ENCODE results near the gene DNAJB8.

DNAJB8 gene

GRCh38 chr3:128506754-128507153 lies 40.1 kb upstream of the DNAJB8 start:
- Histone ChIP-seq H3K27ac (ENCODE audit: low read length) (no peak overlapping the region), H3K27me3 (ENCODE audit: insufficient read depth, low read length, poor library complexity) (no peaks in the 10 kb centered on the region), H3K4me3 (ENCODE audit: low read depth in 1 of 2, low read length in 2 of 2) (no peak overlapping the region), H3K79me2 (ENCODE audit: insufficient read depth, low read length) (no peaks in the 10 kb centered on the region), H4K20me1 (ENCODE audit: insufficient read depth, low read length) (no peaks in the 10 kb centered on the region), H3K9me3 (ENCODE audit: insufficient read depth, low read length, severe bottlenecking) (no peaks in the 10 kb centered on the region), H2AFZ (ENCODE audit: low read depth, low read length) (no peak overlapping the region), H3K4me1 (ENCODE audit: insufficient read depth, low read length) (no peaks in the 10 kb centered on the region), H3K9ac (ENCODE audit: low read depth, low read length) (no peak overlapping the region), H3K4me2 (ENCODE audit: insufficient read depth, low read length) (no peak overlapping the region), H3K36me3 (ENCODE audit: insufficient read depth, low read length) (no peaks in the 10 kb centered on the region)
- ATAC-seq (ENCODE audit: insufficient read depth, low read depth), result no peak
- no peak for DNase-seq
- TF ChIP-seq, protein P1, sequence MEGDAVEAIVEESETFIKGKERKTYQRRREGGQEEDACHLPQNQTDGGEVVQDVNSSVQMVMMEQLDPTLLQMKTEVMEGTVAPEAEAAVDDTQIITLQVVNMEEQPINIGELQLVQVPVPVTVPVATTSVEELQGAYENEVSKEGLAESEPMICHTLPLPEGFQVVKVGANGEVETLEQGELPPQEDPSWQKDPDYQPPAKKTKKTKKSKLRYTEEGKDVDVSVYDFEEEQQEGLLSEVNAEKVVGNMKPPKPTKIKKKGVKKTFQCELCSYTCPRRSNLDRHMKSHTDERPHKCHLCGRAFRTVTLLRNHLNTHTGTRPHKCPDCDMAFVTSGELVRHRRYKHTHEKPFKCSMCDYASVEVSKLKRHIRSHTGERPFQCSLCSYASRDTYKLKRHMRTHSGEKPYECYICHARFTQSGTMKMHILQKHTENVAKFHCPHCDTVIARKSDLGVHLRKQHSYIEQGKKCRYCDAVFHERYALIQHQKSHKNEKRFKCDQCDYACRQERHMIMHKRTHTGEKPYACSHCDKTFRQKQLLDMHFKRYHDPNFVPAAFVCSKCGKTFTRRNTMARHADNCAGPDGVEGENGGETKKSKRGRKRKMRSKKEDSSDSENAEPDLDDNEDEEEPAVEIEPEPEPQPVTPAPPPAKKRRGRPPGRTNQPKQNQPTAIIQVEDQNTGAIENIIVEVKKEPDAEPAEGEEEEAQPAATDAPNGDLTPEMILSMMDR (IDR thresholded peaks at IDR 0.05; ENCODE audit: borderline replicate concordance, extremely low read depth, low read length, poor library complexity, severe bottlenecking), result no peak
- no peak for TF ChIP-seq EZH2 (IDR thresholded peaks at IDR 0.05; ENCODE audit: borderline replicate concordance, low read depth, low read length, severe bottlenecking)

DNA sequence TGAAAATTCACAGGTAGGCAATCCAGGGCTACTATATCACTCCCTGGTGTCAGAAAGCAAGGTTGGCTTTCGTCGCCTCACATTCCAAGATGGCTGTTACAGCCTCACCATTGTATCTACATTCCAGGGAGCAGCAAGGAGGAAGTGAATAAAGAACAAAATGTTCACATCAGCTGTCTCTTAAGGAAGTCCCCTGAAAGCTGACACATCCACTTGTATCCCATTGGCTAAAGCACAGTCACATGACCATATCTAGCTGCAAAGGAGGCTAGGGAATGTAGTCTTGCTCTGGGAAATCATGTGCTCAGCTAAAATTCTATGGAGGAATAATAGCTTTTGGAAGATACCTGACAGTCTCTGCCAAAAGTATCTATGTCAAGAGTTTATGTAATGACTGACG lies 39.1 kb upstream of the DNAJB8 start:
- Histone ChIP-seq H3K4me2 (ENCODE audit: insufficient read depth, low read length) (no peak overlapping the region), H3K4me1 (ENCODE audit: insufficient read depth, low read length) (no peaks in the 10 kb centered on the region), H4K20me1 (ENCODE audit: insufficient read depth, low read length) (no peaks in the 10 kb centered on the region), H3K9me3 (ENCODE audit: insufficient read depth, low read length, severe bottlenecking) (no peaks in the 10 kb centered on the region), H3K27me3 (ENCODE audit: insufficient read depth, low read length, poor library complexity) (no peaks in the 10 kb centered on the region), H3K36me3 (ENCODE audit: insufficient read depth, low read length) (no peaks in the 10 kb centered on the region), H3K4me3 (ENCODE audit: low read depth in 1 of 2, low read length in 2 of 2) (no peak overlapping the region), H3K79me2 (ENCODE audit: insufficient read depth, low read length) (no peaks in the 10 kb centered on the region), H3K9ac (ENCODE audit: low read depth, low read length) (no peak overlapping the region), H2AFZ (ENCODE audit: low read depth, low read length) (no peak overlapping the region), H3K27ac (ENCODE audit: low read length) (no peak overlapping the region)
- DNase-seq, result no peak
- no peak for TF ChIP-seq EZH2 (IDR thresholded peaks at IDR 0.05; ENCODE audit: borderline replicate concordance, low read depth, low read length, severe bottlenecking)
- TF ChIP-seq, protein P1 (IDR thresholded peaks at IDR 0.05; ENCODE audit: borderline replicate concordance, extremely low read depth, low read length, poor library complexity, severe bottlenecking), result no peak
- no peak for ATAC-seq (ENCODE audit: insufficient read depth, low read depth)

DNA sequence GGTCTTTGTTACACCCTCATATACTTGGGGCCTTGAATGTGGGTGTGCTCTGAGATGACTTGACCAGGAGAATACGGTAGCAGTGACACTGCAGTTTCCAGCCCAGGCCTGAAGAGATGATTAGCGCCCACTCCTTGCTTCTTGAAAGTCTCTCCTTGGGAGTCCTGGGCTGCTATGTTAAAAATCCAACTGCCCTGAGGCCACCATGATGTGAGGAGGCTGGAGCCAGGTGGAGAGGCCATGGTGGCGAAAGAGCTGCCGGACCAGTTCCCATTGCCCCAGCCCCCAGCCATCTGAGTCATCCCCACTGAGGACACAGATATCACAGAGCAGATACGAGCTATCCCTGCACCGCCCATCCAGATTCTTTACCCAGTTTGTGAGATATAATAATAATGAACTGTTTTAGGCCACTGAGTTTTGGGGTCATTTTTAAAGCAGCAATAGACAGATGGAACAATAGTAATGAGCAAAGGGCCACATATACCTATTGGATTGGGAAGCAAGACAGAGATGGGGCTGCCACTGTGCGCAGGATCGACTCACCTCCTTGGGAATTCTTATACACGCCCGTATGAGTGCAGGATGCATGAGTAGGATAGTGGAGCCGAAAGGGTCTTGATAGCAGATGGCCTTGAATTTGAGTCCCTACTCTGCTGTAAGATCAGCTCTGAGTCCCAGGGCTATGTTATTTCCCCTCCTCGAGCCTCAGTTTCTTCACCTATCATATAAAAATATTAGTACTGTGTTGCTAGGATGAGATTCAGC lies 38.5 kb upstream of the DNAJB8 start:
- H2AFZ ChIP-seq (ENCODE audit: low read depth, low read length), result no peak overlapping the region
- no peak for DNase-seq

More for the DNA sequence above, 38.5 kb upstream of the DNAJB8 start:
- H3K9me3 ChIP-seq (ENCODE audit: insufficient read depth, low read length, severe bottlenecking), result no peaks in the 10 kb centered on the region
- H4K20me1 ChIP-seq (ENCODE audit: insufficient read depth, low read length), result no peaks in the 10 kb centered on the region
- no peak overlapping the region for H3K27ac ChIP-seq (ENCODE audit: low read length)
- H3K27me3 ChIP-seq (ENCODE audit: insufficient read depth, low read length, poor library complexity), result no peaks in the 10 kb centered on the region
- TF ChIP-seq EZH2 (IDR thresholded peaks at IDR 0.05; ENCODE audit: borderline replicate concordance, low read depth, low read length, severe bottlenecking), result no peak
- TF ChIP-seq, protein P1 (IDR thresholded peaks at IDR 0.05; ENCODE audit: borderline replicate concordance, extremely low read depth, low read length, poor library complexity, severe bottlenecking), result no peak
- H3K36me3 ChIP-seq (ENCODE audit: insufficient read depth, low read length), result no peaks in the 10 kb centered on the region
- H3K9ac ChIP-seq (ENCODE audit: low read depth, low read length), result no peak overlapping the region
- no peak overlapping the region for H3K4me3 ChIP-seq (ENCODE audit: low read depth in 1 of 2, low read length in 2 of 2)
- no peaks in the 10 kb centered on the region for H3K4me1 ChIP-seq (ENCODE audit: insufficient read depth, low read length)
- ATAC-seq (ENCODE audit: insufficient read depth, low read depth), result no peak
- no peak overlapping the region for H3K4me2 ChIP-seq (ENCODE audit: insufficient read depth, low read length)
- no peaks in the 10 kb centered on the region for H3K79me2 ChIP-seq (ENCODE audit: insufficient read depth, low read length)

All from DND-41 (cell line).